Stimulated activated CD4-positive, alpha-beta T cell treated with anti-CD3 and anti-CD28 coated beads, Interleukin-2, amount 100 ng/mL, for 4 hours (primary cell): ENCODE measurements around the gene PARVA.
A peak's percentile ranks its signal among the peaks of the same experiment; 100 is the strongest.
"Not testable (repeated sequence)": the region's sequence is repeated elsewhere in the genome, so short reads cannot be mapped to it uniquely, and the experiment has no call there.

ENCODE experiments used
- DNase-seq: peaks from one replicate; pipeline ENCODE4 v3.0.0-alpha.2; 2020; ENCODE audit warnings: low read depth

Gene PARVA, protein sequence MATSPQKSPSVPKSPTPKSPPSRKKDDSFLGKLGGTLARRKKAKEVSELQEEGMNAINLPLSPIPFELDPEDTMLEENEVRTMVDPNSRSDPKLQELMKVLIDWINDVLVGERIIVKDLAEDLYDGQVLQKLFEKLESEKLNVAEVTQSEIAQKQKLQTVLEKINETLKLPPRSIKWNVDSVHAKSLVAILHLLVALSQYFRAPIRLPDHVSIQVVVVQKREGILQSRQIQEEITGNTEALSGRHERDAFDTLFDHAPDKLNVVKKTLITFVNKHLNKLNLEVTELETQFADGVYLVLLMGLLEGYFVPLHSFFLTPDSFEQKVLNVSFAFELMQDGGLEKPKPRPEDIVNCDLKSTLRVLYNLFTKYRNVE

DNA sequence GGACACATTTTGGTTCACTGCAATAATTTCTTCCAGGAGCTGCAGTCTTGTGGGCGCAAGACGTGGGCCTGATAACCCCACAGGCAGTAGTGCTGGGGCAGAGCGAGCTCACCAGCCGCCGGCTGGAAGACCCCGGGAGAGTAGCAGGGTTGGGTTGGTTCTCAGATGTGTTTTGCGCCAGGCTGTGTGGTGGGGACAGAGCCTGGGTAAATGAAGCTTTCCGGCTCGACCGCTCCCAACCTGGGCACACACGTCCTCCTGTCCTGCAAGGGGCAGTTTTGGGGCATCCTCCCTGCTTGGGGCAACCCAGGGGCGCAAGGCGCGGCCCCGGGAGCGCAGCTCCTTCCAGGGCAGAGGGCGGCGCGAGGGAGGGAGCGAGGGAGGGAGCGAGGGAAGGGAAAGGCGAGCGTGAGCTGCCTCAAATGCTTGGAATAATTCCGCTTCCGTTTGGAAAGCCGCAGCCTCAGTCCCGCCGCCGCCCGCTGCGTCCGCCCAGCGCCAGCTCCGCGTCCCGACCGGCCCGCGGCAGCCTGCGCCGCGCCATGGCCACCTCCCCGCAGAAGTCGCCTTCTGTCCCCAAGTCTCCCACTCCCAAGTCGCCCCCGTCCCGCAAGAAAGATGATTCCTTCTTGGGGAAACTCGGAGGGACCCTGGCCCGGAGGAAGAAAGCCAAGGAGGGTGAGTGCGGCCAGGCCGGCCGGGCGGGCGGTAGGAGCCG is at the start of gene PARVA:
TSS of gene PARVA (plus strand) at position 466 of the 718 bp plus-strand sequence. CDS start at position 543, 77 bp downstream.
- no peak for DNase-seq

DNA sequence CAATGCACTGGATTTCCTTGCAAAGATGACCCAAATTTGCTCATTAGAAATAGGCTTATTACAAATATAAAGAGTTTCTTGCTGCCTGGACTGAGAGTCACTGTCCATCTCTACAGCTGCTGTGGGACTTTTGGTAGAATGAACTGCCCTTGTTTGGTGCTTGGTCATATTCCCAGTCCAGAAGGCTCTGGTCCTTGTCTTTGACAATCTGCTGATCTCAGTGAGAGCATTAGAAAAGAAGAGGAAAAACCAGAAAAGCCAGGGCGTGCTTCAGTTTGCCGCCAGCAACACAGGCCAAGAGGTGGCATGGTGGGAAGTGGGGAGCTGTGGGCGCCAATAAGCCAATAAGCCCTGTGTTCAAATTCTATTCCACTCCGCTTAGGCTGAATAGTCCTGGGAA is 48.2 kb upstream of the PARVA start:
- DNase-seq = no peak

DNA sequence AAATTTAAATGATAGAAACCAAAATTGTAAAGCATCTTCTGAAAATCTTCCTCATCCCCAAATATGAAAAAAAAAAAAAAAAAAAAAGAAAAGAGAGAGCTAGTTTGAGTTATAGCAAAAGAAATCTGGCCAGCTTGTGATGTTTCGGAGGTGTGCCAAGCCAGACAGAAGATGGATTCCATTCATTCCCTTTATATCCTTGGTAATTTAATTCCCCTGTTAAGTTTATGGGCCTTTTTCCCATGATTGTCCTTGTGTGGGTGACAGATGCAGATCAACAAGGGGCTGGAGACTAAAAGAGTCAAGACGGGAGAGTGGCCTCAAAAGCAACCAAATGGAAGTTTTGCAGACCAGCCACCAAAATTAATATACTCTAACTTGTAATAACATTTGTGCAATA is 47.6 kb upstream of the PARVA start:
- DNase-seq = no peak

DNA sequence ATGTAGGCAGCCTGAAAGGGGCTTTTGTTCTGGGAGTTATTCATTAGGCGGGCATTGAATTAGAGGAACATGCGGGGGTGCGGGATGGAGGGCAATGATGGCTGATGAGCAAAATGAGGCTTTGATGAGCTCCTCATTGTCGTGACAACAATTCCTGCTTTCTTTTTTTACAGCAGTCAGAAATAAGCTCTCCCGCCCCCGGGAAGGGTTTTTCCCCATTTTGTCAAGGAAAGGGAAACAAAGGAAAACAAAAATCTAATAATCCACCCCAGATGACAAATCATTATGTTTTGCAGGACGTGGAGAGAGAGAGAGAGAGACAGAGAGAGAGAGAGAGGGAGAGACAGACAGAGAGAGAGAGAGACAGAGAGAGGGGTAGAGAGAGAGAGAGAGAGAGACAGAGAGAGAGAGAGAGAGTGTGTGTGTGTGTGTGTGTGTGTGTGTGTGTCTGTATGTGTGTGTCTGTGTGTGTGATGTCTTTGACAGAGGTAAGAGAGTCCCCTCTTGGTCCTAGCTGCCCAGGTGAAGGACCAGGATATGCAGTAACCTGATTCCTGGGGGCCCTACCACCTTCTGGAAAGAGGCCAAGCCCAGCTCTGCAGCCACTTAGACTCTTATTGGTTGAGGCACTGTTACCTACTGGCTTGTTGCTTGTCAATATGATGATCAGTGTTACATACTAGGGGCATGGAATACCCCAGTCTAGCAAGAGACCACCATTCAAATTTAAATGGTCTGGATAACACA is 46.7 kb upstream of the PARVA start:
- no peak for DNase-seq

DNA sequence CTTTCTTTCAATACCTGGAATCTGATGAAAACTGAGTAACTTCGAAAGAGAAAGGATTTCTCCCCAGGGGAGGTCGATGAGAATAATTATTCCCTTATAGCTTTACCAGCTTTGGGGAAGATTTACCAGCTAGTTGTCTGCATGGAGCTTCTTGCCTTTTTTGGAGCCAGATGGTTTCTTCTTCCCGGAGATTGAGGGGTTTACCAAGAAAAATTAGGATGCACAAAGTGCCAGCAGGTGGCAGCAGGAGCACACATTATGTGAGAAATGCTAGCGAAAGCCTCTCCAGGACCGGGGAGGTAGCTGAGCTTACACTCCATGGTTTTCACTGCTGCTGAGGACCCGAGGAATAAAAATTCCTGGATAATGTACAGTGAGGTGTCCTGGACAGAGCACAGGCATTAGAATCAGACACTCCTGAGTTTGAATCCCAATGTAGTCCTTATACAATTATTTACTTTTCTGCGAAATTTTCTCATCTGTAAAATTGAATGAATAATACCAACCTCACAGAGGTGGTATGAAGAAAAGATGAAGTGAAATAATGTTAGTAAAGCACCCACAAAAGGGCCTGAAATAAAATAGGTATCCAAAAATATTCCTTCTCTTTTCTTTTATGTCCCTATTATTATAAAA is 46.0 kb upstream of the PARVA start:
- DNase-seq = peak; percentile 60

DNA sequence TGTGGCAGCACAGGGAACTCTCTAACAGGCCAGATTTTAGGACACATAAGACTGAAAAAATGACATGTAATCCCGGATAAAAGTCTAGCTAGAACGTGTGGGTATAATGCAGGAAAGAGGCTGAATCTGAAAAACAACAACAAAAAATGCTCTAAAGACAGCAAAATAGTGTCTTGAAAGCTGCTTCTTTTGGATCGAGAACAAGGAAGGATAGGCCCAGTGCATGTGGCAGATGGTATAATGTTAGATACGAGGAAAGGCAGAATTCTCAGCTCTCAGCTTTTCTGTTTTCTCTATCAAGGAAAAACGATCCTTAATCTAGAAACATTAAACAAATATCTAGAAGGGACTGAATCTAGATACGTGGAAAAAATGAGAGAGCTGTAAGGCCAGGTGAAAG is 33.8 kb upstream of the PARVA start:
- DNase-seq = no peak

DNA sequence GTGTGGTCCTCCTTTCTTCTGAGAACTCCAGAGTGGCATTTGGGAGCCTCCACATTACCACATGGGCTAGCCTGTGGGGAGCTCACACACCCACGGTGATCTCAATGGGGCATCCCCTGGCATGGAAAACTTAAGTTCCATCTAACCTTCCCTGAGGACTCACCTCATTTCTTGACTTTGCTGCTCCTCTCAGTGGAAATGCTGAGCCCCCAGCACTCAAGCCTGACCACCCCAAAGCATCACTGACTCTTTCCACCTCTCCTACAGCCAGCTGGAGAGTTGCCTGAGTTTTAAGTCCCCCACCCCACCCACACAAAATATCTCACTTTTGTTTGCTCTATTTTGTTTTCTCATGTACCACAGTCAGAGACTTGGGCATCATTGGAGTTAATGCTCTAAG is 23.8 kb upstream of the PARVA start:
- no peak for DNase-seq

DNA sequence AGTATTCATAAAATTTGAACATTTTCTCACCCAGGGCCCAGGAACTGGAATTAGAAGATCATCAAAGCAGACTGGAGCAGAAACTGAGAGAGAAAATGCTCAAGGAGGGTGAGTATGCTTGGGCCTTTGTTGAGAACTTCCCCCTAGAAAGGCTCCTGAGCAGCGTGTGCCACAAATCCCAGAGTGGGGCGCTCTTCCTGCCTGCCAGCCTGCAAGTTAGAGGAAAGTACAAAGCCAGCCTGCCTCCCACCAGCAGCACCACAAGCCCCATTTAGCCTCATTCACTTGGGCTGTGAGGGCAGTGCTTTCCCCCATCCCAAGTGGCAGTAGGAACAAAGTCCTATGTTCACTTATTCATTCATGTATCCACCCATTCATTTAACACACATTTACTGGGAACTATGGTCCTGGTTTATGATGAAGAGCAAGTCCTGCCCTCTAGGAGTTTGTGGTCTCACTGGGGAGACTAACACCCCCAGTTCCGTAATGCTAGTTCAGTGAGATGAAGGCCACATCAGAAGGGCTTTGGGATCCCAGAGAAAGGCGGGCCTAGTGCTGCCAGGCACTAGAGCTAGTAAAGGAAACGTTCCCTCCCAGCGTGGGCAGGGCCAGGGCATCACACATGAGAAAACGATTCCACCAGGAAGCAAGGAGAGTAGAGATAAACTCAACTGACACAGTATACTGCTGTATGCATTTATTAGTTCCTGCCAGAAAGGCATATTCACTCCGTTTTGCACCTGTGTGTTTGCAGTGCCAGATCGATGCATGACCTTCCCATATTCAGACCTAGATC is 22.4 kb upstream of the PARVA start:
- no peak for DNase-seq

DNA sequence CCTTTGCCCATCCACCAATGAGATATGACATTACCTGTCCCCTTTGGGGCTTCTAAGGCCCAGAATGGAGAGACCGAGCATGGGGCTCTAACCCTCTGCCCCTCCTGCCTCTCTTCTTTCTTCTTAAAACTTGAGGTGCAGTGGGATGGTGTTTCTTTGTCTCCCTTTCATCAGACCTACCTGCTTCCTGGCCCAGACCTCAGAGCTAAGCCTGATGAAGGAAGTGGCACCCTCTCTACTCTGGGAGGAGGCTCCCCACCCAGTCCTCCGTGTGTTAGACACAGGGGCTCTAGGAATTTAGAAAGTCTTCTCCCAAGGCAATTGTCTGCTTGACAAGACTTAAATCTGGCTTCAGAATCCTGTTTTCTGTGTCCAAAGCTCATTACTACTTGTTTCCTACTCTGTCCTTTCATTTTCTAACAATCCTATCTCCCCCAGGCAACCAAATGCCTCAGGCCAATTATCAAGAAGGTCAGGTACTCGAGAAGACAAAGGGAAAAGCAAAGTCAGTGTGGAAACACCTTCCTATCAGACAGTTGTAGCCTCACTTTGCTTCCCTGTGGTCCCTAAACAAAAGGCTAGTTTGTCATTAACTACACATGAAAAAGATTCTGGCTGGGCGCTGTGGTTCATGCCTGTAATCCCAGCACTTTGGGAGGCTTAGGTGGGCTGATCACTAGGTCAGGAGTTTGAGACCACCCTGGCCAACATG is 20.3 kb upstream of the PARVA start:
- no peak for DNase-seq

DNA sequence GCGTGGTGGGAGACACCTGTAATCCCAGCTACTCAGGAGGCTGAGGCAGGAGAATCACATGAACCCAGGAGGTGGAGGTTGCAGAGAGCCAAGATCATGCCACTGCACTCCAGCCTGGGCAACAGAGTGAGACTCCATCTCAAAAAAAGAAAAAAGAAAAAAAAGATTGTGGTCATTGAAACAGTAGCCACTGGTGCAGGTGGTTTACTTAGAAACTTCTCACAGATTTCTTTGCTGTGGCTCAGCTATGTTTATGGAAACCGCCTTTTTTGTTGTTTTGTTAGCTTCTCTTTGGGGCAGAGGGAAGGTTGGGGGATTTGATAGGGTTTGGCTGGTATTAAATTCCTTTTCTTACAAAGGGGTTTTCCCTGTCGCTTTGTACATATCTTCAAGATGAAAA is 19.7 kb upstream of the PARVA start:
- DNase-seq = not testable (repeated sequence)

DNA sequence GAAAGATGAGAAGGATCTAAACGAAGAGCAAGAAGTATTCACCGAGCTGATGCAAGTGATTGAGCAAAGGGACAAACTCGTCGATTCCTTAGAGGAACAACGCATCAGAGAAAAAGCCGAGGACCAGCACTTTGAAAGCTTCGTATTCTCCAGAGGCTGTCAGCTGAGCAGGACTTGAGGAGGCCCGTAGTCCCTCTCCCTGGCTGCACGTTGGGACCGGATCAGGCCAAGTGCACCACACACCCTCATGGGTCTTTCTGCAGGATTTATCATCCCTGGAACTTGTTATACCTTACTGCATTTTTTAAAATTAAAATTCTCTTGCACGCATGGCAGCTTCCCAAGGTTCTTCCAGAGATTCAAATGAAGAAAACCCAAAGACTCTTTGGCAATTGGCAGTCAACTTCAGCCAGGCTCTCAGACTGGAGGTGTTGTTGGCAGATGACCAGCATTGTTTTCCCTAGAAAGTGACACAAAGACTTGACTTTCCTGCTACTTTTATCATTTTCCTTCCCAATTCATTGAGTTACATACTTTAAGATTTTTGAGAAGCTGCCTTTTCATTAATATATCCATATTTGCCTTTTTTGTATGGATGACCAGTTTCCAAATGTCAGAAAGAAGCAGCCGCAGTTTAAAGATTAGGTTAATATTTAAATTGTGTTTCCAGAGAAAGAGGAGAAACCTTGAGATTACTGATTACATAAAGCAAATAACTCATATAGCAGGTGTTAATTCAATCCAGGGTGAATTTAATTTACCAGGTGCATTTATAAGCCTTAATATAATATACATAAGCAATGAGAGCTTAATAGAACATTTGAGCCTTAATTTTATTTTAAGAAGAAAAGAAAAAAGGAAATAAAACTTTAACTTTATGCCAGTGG is 18.8 kb upstream of the PARVA start:
- no peak for DNase-seq

DNA sequence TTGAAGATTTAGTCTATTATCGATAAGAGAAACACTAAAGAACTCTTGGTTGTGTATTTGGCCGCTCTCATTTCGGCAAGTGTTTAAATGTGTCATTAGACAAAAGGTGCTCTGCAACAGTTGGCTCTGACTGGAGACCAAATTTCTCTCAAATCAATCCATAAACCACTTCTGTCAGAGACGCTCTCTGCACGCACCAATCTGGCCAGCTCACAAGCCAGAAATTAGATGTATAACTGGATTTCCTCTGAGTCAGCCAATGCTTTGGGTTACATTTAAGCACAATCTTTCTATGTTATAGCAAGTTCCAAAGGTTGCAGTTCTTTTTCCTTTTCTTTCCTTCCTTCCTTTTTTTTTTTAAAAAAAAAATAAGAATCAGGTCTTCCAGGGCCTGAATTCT is 17.6 kb upstream of the PARVA start:
- DNase-seq = no peak

DNA sequence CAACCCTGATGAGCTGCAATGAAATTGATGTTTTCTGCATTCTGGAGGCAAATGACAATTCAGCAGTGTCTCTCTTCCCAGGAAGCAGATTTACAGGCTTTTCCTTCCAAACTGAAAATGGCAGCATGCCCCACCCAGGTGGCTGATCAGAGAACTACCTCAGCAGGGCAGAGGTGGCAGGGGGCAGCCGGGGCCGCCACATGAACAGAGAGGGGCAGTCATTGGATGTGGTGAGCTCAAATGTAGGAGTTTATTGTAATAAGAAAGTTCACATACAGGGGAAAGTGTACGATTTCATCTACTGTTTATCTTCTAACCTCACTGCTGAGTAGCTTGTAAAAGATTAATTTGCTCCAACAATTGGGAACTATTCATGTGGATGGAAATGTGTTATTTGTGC is 15.7 kb upstream of the PARVA start:
- no peak for DNase-seq

DNA sequence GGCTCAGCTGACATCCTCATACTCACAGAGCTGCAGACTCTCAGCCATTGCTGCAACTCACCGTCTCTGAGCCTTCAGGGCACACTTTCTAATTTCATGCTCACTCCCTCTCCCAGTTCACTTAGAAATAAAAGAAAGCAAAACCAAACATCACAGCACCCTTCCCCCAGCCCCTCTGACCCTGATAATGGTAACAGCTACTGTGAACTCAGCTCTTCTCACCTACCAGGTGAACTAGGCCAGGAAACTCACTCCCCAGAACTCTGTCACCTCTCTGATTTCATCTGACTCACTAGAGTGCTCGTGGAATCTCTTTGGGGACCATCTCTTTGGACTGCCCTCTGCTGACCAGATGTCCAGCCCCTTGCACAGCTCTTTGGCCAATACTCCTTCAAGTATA is 14.5 kb upstream of the PARVA start:
- no peak for DNase-seq

DNA sequence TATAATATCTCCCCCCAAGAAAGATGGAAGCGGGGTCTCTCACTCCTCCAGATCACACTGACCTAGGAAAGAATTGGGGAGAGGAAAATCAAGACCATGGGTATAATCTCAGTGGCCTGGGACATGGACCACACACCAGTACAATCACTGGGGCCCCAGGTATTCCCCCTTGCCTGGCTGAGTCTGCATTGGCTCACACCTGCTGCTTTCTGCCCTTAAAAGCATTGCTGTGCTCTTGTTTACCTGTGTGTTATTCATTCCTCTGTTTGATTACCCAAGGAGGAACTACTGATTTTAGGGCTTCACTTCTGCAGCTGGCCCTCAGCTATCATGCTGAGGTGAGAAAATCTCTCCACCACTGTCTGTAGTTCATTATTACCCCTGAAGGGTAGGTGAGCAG is 14.0 kb upstream of the PARVA start:
- DNase-seq = no peak

DNA sequence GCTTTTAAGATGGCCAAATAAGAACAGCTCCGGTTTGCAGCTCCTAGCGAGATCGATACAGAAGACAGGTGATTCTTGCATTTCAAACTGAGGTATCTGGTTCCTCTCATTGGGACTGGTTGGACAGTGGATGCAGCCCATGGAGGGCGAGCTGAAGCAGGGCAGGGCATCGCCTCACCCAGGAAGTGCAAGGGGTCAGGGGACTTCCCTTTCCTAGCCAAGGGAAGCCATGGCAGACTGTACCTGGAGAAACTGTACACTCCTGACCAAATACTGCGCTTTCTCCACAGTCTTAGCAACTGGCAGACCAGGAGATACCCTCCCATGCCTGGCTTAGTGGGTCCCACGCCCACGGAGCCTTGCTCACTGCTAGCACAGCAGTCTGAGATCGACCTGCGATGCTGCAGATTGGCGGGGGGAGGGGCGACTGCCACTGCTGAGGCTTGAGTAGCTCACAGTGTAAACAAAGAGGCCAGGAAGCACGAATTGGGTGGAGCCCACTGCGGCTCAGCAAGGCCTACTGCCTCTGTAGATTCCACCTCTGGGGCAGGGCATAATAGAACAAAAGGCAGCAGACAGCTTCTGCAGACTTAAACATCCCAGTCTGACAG is 11.3 kb upstream of the PARVA start:
- peak; percentile 11 for DNase-seq

DNA sequence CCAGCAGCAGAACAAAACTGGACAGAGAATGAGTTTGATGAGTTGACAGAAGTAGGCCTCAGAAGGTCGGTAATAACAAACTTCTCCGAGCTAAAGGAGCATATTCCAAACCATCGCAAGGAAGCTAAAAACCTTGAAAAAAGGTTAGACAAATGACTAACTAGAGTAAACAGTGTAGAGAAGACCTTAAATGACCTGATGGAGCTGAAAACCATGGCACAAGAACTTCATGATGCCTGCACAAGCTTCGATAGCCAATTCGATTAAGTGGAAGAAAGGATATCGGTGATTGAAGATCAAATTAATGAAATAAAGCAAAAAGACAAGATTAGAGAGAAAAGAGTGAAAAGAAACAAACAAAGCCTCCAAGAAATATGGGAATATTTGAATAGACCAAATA is 10.3 kb upstream of the PARVA start:
- not testable (repeated sequence) for DNase-seq

DNA sequence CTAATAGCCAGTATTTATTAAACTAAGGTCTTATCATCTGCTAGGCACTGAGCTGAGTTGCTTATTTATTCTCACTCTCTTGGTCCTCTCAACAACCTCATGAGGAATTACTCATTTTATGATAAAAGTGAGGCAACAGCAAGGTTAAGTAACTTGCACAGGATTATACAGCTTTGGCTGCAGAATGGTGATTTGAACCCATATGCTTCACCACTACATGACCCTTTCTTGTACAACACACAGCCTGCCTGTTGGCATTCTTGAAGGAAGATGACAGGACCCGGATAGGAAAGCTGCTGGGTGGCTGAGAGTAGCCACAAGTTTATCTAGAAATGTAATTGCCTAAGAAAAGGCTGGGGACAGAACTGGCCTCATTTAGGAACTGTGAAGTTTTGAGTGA is 5.3 kb upstream of the PARVA start:
- no peak for DNase-seq

DNA sequence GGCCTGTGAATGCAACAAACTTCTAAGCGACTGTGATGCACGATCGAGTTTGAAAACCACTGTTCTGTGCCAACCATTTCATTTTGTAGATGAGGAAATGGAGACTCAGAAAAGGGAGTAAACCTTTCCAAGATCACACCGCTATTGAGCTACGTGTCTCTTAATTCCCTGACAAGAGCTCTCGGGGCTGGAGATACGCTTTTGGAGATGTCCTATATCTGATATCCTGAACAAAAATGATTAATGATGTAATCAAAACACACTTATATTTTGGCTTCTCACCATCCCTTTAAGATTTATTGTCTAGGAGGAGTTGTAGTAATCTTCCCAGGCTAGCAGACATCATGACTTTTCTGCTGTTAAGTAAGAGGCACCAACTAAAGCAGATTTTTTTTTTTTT is 1.7 kb upstream of the PARVA start:
- DNase-seq = no peak
